GM21390 (cell line): ENCODE measurements around the gene NCS1.
"Not testable (repeated sequence)": the region's sequence is repeated elsewhere in the genome, so short reads cannot be mapped to it uniquely, and the experiment has no call there.

Source experiments
- ATAC-seq: cut with Tn5 transposase; IDR thresholded peaks from one replicate; pipeline ENCODE4 v1.9.1; 2021; ENCODE audit not compliant: unreplicated experiment

The NCS1 gene

DNA sequence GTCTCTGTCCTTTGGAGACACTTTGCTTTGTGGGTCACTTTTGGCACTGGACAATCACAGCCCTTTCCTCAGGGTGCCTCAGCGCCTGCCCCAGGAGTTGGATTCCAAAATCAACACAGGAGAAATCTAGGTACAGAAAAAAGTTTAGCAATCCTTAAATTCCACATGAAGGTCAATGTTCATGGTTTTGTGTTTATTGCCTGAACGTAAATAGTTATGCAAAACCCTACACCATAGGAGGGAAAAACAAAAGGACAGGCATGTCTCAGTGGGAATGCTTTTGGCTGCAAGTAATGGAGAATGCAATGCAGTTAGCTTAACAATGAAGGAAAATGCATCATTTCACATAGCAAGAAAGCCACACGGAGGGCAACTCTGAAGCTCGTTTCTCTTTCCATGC lies 86.8 kb downstream of the NCS1 start:
- no peak for ATAC-seq

DNA sequence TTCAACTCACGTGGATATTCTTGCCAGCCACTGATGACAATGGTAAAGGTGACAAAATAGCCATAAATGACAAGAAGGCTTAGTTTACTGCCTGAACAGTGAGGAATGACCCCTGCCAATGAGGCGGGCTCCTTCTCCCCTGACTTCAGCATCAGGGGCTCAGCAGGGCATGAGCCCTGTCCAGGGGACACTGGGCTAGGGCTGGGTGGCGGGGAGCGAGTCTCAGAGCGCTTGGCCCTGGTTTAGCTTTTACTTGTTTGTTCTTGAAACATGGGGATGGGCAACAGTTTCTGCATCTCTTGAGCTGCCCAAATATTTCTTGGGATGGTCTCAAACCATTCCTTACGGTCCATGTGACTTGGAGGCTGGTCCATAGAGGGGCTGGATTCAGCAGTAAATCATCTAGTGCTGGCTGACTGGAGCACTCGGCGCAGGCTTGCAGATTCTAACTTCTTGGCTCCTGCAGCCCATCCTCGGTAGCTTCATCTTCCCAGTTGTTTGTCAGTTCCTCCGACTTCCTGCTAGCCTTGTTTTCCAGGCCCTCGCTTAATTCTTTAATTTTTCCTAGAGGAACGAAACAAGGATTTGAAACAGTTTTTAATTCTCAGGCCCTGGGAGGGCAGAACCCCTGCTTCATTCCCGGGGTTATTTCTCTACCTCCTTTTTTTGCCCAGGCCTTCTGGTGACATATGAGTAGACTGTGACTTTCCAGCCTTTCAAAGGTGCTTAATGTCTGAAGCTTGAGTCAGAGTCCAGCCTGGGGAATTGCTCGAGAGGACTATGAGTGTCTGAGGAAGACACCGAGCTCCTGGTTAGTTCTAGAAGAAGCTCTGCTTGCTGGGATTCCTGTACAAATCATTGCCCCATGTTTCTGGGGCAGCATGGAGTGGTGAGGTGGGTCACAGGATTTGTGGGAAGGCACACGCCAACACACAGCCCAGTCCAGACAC lies 88.9 kb downstream of the NCS1 start:
- ATAC-seq, result no peak

DNA sequence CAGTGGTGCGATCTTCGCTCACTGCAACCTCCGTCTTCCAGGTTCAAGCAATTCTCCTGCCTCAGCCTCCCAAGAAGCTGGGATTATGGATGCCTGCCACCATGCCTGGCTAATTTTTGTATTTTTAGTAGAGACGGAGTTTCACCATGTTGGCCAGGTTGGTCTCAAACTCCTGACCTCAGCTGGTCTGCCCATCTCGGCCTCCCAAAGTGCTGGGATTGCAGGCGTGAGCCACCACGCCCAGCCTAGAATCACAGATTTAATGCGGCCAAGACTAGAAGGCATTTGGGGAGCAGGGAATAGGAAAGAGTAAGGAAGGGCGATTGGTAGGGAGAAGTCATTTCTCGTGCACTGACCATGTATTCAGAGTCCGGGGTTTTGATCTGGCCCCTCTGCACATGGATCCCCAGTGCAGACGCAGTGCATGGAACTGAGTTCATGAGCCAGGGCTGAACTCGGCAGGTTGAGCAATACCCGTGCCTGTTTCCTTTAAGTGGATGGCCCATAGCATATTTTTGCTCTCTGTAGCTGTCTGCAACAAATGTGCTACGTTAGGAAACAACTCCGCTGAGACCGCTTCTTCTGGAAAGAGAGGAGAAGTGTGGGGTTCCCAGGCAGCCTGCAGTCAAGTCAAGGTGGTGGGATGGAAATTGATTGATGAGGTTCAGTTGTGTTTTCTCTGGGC lies 90.0 kb downstream of the NCS1 start:
- no peak for ATAC-seq

DNA sequence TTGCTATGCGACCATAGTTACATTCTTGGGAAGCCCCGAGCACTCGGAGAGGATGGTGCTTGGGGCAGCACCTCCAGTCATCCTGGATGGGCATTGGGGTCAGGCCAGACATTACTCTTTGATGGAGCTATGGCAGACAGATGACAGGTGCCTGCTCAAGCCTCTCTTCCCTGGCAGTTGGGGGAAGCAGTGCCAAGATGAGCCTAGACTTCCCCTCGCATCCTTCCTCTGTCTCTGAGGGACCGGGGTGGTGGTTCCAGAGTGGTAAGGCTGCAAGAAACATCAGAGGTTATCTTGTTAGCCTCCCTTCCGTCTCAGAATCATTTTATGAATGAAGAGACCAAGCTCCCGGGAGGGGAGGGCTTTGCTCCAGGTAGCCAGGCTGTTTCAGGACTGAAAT lies 90.6 kb downstream of the NCS1 start:
- no peak for ATAC-seq

DNA sequence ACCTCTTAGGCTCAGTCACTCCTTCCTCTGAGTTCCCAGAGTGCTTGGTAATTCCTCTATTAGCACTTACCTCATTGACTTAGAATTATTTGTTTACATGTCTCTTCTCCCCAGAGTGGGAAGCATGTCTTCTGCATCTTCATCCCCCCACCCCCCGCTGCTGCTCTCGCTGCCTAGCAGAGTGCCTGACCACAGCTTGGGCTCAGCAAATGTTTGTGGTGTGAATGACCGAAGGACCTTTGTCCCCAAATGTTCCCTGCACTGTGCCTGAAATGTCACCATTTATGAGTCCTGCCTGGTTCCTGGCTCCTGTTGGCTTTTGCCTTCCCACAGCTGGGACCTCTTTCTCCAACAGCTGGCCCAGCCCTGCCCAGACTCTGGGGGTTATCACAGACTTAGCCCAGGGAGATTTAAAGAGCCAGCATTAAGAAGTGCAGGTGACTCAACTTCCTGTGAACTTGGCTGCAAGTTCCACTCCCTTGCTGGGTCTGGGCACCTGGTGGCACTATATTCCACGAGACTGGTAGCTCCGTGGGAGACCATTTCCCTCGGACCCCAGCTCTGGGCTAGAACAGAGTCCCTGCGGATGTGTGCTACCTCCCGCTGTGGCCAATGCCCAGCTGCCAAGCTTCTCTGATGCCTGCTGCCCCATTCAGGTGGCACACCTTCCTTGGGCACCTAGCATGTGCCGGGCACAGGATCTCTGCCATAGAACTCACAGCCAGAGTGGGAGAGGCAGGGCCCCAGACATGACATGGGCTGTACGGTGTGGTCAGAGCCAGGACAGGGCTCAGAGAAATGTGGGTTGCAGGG lies 91.6 kb downstream of the NCS1 start:
- ATAC-seq, result no peak

DNA sequence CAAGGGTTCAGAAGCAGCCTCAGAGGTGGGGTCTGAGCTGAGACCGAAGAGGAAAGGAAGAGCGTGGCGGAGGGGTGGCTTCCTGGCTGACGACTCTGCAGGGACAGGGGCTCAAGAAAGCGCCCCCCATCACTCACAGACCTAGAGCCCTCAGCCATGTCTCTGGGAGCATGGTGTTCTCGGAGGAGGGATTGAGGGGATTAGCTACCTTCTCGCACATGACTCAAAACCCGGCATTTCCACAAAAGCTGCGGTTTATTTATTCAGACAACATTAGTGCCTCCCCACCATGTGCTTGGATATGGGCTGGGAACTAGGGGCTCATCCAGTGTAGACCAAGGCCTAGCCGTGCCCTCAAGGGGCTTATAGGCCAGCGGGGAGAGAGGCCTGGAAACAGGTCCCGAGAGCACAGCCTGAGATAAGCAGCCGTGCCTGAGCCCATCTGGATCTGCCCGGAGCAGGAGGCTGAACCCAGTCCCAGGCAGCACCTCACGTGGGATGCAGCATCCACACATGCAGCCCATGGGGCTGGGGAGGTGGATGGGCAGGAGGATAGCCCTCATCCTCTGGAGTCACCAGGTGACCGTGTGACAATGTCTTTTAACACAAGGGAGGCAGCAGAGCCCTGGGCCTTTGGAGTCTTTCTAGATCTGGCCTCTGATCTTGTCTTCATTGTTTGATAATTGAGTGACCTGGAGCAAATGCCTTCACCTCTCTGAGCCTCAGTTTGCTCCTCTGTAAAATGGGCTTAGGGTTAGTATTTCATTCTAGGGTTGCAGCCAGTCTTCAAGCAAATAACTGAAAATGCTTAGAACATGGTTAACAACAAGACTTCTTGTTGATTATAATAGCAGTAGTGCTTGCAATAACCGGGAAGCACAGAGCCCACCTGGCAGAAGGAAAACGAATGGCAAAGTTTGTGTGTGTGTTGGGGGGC lies 92.5 kb downstream of the NCS1 start:
- no peak for ATAC-seq

DNA sequence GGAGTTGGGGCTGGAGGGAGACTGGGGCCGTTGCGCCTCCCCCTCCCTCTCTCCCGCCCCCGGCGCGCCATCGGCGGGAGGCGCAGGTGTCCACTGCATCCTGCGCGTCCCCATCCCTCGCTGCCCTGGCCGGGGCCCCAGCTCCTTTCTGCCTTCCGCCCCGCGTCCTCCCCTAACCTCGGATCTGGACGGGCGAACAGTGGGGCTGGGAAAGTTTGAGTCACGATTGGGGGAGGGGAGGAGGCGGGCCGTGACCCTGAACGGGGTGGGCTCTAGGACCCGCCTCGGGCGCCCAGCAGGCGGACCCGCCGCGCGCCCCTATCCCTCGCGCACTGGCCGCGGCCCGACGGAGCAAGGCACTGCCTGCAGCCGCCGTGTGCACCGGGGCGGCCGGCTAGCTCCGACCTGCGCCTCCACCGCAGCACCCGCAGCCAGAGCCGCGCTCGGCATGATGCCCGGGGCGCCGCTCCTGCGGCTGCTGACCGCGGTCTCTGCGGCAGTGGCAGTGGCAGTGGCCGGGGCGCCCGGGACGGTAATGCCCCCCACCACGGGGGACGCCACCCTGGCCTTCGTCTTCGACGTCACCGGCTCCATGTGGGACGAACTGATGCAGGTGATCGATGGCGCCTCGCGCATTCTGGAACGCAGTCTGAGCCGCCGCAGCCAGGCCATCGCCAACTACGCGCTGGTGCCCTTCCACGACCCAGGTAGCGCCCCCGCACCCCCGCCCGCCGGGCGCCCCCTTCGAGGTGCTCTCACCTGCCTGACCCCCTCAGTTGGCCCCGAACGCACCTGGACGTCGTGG lies 93.4 kb downstream of the NCS1 start, which contains the start of gene HMCN2:
HMCN2 (plus strand) TSS at position 330 of the 805 bp plus-strand sequence; CDS start at position 449, 119 bp downstream.
- no peak for ATAC-seq

DNA sequence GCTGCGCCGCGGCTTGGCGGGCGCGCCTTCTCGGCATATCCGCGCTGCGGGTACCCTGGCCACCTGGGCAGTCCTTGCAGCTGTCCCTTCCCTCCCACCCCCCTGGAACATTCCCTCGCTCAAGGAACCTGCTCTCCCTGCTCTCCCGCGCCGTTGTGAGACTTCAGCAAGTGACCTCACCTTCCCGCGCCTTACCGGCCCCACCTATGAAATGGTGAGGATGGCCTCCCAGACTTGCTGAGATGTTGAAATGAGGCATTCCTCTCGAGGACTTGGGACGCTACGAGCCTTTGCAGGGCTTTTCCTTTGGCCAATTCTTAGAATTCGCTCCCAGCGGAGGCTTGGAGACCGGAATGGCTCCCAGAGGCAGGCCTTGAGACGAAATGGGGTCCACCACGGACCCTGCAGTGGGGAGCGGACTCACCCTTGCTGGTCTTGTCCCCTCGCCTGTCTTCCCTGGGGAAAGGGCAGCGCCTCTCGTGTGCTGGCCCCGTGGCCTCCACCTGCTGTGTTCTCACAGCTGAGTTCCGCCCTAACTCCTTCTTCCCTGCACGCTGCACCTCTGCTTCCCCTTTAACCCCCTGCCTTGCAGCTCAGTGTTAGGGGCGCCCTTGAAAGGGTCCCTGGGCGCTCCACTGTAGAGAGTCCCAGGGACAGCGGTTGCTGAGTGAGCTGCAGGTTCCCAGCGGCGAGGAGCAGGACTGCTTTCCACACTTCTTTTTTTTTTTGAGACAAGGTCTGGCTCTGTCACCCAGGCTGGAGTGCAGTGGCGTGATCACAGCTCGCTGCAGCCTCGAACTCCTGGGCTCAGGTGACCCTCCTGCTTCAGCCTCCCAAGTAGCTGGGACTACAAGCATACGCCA lies 94.3 kb downstream of the NCS1 start:
- ATAC-seq, result no peak

DNA sequence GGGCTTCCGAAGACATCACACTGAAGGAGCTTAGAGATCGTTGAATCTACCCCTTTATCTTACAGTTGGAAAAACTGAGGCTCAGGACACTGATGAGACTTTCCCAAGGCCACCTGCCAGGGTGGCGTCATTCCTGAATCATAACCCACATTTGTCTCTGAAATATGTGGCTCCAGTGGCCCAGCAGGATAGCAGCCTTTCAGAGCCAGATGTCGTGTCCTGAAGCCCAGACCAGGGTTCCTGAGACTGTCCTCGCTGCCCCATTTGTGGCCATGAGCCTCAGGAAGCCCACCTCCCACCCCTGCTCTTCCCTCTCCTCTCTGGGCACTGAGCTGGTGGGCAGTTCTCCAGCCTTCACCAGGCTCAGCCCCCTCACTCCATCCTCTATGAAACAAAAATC lies 95.7 kb downstream of the NCS1 start:
- ATAC-seq, result no peak

DNA sequence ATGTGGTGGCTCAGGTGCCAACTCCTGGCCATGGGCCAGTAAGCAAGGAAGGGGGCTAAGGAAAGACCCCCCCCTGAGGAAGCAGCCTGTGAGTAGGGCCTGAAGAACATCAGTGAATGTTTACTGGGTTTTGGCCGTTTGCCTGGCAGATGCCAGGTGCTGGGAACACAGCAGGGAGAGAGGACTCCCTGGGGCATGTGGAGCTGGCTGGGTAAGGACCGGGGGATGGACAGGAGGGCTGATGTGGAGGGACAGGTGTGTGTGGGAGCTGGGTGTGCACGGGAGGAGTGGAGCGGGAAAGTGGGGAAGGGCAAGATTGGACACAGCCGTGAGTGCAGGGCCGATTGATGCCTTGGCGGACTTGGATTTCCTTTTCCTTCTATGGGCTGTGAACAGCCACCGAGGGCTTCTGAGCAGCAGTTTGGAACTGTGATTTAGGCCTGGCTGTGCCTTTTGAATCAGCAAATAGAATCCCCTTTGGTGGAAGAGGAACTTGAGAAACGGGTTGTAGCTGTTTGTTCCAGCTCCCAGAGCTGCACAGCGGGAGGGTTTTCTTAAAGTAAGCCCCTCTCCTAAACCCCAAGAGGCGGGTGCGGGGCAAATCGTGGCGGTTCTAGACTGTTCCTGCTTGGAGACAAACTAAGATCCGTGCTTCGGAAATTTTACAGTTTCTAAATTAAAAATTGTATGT lies 96.5 kb downstream of the NCS1 start:
- ATAC-seq, result no peak

DNA sequence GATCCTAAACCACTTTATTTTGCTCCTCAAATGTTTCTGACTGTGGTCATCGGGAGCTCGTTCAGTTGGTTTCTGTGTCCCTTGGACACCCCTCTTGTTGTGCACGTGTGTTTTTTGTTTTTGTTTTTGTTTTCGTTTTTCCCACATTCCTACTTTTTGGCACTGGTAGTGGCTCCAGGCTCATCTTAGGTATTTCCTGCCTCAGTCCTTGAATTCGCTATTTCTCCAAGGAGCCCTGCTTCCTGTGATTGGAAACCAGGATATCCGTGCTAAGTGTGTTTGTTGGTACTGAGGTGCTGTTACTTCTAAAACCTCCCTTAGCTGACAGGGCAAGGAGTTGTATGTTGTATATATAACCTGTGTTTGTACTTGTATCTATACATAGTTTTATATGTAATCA lies 99.3 kb downstream of the NCS1 start:
- no peak for ATAC-seq

DNA sequence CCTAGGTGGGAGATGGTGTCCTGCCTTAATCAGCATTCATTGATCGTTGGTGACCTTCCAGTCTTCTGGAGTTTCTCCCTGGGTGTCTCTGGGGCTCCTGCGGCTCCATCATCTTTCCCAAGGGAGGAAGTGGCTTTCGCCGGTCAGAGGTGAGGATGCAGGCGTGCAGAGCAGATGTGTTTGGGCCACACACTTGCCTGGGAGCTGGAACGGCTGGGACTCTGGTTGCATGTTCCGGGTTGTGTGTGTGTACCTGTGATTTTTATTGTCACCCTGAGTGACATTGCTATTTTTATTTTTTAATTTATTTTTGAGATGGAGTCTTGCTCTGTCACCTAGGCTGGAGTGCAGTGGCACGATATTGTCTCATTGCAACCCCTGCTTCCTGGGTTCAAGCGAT lies 103.0 kb downstream of the NCS1 start:
- ATAC-seq, result no peak

DNA sequence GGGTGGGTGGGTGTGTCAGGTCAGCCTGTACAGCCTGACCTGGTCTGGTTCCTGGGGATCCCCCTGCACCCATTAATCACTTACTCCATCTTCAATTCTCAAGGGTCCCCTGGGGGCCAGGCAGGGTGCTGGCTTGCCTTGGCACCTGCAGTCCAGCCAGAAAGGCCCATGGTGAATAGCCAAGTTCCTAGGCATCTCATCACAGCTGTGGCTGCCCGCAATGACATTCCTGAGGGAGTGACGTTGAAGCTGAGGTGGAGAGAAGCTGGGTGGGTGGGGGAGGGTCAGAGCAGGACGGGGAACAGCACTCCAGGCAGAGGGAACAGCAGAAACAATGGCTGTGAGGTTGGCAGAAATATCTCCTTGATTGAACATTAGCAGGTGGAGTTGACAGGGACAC lies 103.9 kb downstream of the NCS1 start:
- ATAC-seq, result no peak

DNA sequence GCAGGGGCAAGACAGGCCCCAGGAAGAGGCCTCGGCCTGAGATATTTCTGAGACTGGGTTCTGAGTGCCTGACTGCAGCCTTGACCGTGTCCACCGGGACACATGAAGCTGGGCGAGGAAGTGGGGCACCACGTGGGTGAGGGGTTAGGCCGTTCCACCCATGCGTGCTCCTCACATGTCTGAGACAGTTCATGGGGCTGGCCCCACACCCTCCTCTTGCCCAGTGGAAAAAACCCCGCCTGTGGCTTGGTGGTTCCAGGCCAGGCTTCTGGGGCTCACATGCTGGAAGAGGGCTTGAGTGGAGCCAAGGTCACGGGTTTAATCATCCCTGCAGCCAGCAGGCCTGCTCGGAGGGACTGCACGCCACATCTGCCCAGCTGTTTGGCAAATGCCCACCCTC lies 104.8 kb downstream of the NCS1 start:
- ATAC-seq, result no peak

DNA sequence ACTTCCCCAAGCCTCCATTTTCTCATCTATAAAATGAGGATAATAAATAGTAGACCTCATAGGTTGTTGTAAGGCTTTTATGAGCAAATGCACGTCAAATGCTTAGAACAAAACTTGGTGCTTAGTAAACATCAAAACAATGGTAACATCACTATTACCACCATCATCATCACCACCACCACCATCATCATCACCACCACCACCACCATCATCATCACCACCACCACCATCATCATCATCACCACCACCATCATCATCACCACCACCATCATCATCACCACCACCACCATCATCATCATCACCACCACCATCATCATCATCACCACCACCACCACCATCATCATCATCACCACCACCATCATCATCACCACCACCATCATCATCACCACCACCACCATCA lies 105.3 kb downstream of the NCS1 start:
- not testable (repeated sequence) for ATAC-seq

DNA sequence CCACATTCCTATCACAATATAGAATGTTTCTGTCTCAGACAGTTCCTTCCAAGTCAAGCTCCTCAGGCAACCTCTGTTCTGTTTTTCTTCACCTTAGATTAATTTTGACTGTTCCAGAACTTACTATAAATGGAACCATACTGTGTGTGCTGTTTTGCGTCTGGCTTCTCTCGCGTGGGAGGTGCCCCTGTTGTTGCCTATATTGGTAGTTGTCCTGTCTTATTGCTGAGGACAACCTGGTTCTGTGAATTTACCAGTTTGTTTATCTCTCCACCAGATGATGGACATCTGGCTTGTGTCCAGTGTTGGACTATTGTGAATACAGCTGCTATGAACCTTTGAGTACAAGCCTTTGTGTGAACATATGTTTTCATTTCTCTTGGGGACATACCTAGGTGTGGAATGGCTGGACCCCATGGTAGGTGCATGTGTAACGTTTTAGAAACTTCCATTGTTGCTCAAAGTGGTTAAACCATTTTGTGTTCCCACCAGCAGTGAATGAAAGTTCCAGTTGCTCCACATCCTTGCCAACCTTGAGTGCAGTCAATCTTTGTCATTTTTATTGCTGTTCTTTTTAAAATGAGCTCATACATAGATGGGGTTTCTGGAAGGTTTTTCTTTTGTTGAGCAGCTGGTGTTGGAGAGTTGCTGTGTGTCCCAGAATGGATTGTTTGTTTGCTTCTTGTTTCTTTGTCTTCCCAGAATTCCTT lies 111.5 kb downstream of the NCS1 start:
- no peak for ATAC-seq

DNA sequence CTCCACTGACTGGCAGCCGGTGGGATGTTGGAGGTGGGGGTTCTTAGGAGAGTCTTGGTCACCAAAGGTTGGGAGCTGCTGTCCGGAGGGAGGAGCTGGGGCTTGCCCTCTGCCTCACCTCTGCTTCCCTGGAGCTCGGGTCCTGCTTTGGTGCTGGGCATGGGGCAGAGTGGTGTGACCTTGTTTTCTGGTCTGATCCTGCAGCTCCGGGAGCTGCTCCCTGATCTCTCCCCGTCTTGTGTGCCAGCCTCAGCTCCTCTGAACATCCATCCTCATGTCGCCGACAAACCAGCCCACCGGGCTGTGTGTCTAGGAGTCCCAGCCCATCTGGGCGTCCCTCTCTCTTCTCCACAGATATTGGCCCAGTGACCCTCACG lies 112.0 kb downstream of the NCS1 start:
- no peak for ATAC-seq
